ENCODE results near the gene PAK1.
"Not testable (repeated sequence)": the region's sequence is repeated elsewhere in the genome, so short reads cannot be mapped to it uniquely, and the experiment has no call there.

The PAK1 gene

GRCh38 chr11:77401486-77402217, 72.2 kb downstream of the PAK1 start:
- DNase-seq (ENCODE audit: low spot score): no peak

- no peak for DNase-seq (ENCODE audit: low spot score)
These were observed 73.0 kb downstream of the PAK1 start for GRCh38 chr11:77400775-77401449.

DNA sequence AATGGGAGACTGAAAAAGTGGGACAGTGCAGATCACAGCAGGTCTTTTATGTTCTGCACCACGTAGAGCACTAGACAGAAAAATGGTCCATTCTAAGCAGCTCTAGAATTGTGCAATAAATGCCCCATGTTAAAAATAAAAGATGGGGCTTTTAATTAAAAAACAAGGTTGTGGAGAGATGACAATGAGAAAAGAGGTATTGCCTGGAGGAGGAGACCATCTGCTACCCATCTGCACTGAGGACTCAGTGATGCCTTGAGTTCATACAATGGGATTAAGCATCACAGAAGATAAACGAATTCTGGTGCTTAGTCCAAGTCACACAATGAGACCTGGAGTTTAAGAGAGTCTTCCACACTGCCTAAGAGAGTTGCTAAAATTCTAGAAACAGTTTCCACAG, 73.6 kb downstream of the PAK1 start:
- no peak for DNase-seq (ENCODE audit: low spot score)

DNA sequence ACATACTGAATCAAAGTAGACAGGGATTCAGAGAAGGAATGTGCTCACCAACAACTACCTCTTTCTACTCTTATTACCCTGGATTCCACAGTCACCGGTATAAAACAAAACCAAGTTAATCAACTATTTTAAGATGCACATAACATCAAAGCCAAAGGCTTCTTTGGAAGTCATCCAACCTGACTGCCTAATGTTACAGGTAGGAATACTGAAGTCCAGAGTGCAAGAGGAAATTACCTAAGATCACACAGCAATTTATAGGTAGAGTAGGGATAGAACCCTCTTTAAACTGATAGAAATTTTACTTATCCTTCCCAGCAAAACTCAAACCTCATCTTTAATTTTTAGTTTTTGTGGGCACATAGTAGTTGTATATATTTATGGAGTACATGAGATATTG, 76.3 kb downstream of the PAK1 start:
- DNase-seq (ENCODE audit: low spot score): no peak

GRCh38 chr11:77396911-77397310, 77.0 kb downstream of the PAK1 start:
- no peak for DNase-seq (ENCODE audit: low spot score)

DNA sequence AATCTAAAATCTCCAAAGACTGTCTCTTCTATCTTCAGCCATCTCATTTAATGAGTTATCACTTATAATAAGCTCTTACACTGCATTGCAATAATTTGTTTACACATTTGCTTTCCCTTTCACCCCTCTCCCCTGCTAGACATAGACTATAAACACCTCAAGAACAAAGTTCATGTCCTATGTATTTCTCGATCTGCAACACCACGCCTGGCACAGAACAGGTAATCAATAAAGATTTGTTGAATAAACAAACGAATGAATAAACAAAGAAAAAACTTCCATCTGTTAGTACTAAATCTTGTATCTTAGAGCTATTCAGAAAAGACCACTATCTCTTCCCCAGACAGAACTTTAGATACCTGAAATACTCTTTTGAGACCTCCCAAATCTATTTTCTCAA, 77.6 kb downstream of the PAK1 start:
- no peak for DNase-seq (ENCODE audit: low spot score)

DNA sequence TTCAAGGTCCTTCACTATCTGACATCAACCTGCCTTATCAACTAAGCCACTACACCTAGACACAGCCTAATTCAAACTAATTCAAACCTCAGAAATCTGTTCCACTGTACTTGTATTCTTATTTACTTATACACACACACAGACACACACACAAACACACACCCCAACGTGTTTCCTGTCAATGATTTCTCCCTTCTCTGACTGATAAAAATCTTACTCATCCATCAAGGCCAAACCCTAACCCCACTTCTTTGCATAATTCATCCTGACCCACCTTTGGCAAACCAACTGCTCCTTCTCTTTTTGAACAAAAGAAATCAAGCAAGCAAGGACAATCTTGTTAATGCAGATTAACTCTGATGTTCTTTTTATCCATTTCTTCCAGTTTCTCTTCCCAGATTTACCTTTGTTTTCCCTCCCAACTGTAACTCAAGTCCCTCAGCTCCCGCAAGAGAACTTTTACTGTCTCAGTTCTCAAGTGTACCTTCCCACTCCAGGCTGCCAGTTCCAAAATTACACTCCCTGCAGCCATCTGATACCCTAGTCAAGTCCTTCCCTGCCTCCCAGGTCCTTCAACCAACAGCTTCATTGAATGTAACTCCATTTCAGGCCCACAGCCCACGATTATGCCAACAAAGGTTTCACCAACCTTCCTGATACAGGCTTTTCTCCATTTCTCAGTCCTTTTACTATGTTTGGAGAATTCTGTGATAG, 78.3 kb downstream of the PAK1 start:
- DNase-seq (ENCODE audit: low spot score): no peak

GRCh38 chr11:77392842-77393241, 81.1 kb downstream of the PAK1 start:
- DNase-seq (ENCODE audit: low spot score): no peak

- DNase-seq (ENCODE audit: low spot score): no peak
These were observed 86.2 kb downstream of the PAK1 start for GRCh38 chr11:77387701-77388100.

- no peak for DNase-seq (ENCODE audit: low spot score)
These were observed 87.7 kb downstream of the PAK1 start for GRCh38 chr11:77386178-77386577.

DNA sequence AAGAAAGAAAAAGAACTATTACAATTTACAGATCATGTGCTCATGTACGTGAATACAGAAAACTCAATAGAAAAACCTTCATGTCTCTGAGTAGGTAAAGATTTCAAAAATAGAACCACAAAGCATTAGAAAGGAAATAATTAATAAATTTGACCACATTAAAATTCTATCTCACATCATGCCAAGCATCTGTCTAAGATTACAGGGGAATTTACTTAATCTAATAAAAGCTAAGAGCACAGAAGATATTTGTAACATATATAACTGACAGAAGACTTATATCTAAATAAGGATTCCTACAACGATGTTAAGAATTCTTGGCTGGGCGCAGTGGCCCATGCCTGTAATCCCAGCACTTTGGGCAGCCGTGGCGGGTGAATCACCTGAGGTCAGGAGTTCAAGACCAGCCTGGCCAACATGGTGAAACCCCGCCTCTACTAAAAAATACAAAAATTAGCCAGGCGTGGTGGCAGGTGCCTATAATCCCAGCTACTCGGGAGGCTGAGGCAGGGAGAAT, 88.6 kb downstream of the PAK1 start:
- DNase-seq (ENCODE audit: low spot score): not testable (repeated sequence)

DNA sequence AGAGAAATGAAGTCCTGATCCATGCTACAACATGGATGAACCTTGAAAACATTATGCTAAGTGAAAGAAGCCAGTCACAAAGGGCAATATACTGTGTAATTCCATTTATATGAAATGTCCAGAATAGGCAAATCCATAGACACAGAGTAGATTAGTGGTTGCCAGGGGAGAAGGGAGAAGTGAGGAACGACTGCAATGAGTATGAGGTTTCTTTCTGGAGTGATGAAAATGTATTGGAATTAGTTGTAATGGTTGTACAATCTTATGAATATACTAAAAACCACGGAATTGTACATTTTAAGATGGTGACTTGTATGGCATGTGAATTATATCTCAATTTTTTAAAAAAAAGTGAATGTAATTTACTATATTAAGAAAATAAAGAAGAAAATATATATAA, 89.3 kb downstream of the PAK1 start:
- DNase-seq (ENCODE audit: low spot score): no peak

DNA sequence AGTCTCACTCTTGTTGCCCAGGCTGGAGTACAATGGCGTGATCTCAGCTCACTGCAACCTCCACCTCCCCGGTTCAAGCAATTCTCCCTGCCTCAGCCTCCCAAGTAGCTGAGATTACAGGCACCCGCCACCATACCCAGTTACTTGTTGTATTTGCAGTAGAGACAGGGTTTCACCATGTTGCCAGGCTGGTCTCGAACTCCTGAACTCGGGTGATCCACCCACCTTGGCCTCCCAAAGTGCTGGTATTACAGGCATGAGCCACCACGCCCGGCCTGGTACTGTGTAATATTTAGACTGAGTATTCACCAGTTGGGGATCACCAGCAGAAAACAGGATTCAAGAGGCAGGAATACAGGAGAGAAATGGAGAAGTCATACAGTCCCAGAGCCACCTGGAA, 90.5 kb downstream of the PAK1 start:
- not testable (repeated sequence) for DNase-seq (ENCODE audit: low spot score)

GRCh38 chr11:77381729-77382665, 91.9 kb downstream of the PAK1 start:
- no peak for DNase-seq (ENCODE audit: low spot score)

DNA sequence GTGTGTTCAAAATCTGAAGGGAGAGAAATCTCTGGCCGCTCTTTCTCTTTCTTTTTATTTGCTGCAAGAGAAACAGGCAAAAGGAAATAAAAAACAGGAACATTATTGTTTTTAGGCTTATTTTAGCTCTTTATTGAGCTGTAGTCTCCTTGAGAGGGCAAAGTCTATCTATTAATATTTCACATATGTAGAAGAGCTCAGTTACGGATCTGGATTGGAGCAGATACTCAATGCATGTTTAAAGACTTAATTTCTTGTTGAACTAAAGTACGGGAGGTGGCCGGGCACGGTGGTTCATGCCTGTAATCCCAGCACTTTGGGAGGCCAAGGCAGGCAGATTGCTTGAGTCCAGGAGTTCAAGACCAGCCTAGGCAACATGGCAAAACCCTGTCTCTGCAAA, 94.0 kb downstream of the PAK1 start:
- DNase-seq (ENCODE audit: low spot score): no peak

GRCh38 chr11:77379253-77379652, 94.6 kb downstream of the PAK1 start:
- no peak for DNase-seq (ENCODE audit: low spot score)

- no peak for DNase-seq (ENCODE audit: low spot score)
These were observed 96.2 kb downstream of the PAK1 start for GRCh38 chr11:77377734-77378133.

DNA sequence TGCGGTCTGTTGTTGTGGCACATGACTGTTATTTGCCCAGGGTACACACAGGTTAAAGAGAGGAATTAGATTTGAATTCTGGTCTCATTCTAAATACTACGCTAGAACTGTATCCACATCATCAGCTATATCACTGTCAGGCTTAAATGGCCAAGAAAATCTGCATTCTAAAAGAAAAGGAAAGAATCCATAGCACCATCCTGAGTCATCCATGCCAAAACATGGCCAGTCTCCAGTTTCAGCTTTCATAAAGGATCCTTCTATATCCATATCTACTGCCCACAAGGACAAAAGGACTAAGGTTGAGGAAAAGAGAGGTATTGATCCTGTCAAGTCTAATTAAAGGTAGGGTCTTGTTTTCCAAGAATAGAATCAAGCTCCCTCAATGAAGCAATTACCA, 98.8 kb downstream of the PAK1 start:
- no peak for DNase-seq (ENCODE audit: low spot score)

GRCh38 chr11:77374611-77375031, 99.3 kb downstream of the PAK1 start:
- DNase-seq (ENCODE audit: low spot score): no peak

GRCh38 chr11:77374108-77374507, 99.8 kb downstream of the PAK1 start:
- no peak for DNase-seq (ENCODE audit: low spot score)

GRCh38 chr11:77372726-77373125, 101.2 kb downstream of the PAK1 start:
- no peak for DNase-seq (ENCODE audit: low spot score)

GRCh38 chr11:77371646-77372045, 102.2 kb downstream of the PAK1 start:
- no peak for DNase-seq (ENCODE audit: low spot score)
